GM12801 (cell line): Measurements from ENCODE around the gene EPB41L2.
A peak's percentile ranks its signal among the peaks of the same experiment; 100 is the strongest.

ENCODE experiments used
- TF ChIP-seq, protein P1 (sequence below): IDR thresholded peaks from one replicate; pipeline ENCODE4 v1.5.1; 2011; ENCODE audit warnings: control low read depth; ENCODE audit not compliant: insufficient read length; ENCODE audit errors: extremely low read depth

EPB41L2 gene

DNA sequence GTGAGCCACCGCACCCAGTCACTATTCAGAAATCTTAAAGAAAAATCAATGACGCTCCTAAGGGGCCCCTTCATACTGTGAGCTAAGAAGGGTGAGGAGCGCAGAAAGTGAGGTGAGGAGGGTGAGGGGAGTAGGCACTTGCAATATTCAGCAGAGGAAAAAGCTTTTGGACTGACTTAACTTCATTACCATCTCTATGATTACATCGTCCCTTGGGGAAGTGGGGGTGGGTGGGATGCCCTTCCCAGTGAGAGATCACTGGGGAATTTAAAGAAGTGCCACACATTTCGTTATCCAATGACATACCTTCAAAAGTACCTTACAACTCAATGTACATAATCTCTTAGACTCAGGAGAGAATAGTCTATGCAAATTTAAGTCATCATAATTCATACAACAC lies 189.3 kb downstream of the EPB41L2 start:
- TF ChIP-seq, protein P1, sequence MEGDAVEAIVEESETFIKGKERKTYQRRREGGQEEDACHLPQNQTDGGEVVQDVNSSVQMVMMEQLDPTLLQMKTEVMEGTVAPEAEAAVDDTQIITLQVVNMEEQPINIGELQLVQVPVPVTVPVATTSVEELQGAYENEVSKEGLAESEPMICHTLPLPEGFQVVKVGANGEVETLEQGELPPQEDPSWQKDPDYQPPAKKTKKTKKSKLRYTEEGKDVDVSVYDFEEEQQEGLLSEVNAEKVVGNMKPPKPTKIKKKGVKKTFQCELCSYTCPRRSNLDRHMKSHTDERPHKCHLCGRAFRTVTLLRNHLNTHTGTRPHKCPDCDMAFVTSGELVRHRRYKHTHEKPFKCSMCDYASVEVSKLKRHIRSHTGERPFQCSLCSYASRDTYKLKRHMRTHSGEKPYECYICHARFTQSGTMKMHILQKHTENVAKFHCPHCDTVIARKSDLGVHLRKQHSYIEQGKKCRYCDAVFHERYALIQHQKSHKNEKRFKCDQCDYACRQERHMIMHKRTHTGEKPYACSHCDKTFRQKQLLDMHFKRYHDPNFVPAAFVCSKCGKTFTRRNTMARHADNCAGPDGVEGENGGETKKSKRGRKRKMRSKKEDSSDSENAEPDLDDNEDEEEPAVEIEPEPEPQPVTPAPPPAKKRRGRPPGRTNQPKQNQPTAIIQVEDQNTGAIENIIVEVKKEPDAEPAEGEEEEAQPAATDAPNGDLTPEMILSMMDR, result no peak

DNA sequence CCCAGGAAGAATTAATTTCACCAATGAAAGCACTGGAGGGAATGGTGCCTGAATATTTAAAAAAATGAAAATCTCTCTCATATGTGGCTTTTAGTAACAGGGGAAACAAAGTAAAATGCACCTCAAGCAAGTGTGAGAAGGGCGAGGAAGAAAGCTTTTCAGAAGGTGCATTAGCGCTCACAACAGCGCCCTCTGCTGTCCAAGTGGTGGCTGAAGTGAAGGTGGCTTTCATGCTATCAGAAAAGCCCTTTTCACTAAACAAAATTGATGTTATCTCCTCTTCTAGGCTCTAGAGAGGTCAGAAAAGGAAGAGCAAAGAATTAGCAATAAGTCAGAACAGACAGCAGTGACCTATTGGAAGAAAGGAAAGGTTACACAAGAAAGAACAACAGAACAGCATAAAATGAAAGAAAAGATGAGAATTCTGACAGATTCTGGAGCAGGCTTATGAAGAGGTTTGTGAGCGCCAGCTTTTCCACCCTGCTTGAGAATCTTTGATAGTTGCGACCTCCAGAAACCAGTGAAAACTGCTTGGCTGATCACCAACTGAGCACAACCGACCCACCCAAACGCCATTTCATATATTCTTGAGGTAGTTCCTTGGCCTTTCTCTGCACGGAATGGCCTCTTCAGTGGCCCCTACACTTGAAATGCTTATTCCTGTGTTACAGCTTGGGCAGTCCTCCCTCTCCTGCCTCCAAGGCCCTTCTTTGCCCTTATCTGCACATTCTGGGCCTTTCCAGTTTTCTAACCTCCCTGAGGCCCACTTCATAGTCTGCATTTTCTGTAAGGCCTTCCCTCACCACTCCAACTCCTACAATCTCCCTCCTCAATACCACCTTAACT lies 190.6 kb downstream of the EPB41L2 start:
- TF ChIP-seq, protein P1, result peak; percentile 21

DNA sequence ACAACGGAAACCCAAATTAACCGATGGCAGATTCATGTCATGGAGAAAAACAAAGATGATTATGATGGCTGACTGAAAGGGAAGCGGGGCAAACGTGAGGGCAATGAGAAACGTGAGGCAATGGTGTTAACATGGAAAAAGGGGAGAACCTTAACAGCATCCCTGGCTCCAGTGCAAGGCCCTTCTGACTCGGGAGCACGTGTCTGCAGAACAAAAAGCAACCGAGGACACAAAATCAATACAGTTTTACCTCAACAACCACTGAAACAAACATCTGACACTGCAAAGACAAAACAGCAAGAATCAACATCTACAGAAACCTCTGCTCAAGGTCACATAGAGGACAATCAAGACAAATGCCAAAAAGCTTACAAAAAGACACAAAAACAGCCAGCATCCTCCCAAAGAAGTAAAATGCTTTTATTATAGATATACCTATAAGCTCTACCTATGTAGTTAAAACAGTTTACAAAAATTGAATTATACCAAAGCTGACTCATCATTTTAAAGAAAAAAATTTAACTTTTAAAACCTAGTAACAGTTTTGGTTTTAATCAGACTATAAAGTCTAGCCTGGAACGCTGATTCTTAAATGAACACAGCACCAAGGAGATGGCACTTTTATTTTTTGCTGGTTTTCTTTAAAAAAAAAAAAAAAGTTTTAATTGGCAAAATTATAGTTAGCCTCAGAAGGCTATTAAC lies 192.7 kb downstream of the EPB41L2 start:
- TF ChIP-seq, protein P1, result no peak

DNA sequence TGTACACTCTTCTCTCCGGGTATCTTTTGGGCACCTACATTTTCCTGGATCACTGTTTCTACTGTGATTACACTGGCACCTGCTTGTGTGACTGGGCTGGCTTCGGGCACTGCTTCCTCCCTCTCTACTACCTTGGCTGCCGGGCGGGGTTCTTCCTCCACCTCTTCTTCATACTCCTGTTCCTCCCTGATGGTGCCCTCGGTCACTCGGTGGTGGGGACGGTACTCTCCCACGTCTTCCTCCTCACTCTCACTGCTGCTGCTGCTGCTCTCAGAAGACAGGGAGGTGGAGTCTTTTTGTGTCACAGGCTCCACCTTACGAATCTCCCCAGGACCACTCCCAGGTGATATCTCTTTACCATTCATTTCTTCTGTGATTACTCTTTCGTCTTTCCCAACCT lies 193.4 kb downstream of the EPB41L2 start:
- TF ChIP-seq, protein P1, result no peak

DNA sequence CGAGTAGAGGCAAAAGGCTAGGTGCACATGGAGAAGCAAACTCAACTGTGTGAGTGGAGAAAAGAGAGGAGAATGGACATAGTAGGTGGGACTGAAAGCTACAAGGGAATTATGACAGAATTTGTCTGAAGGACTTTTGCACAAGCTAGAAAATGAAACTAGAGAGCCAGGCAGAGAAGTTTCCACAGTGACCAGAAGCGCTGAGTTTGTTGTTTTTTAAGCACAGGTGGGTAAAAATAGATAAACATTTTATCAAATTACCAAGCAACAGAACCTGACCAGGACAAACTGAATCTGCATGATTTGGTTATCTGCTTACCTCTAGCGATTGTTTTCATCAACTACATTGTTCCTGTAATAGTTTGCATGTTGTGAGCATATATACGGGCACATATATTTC lies 197.3 kb downstream of the EPB41L2 start:
- TF ChIP-seq, protein P1, result no peak

DNA sequence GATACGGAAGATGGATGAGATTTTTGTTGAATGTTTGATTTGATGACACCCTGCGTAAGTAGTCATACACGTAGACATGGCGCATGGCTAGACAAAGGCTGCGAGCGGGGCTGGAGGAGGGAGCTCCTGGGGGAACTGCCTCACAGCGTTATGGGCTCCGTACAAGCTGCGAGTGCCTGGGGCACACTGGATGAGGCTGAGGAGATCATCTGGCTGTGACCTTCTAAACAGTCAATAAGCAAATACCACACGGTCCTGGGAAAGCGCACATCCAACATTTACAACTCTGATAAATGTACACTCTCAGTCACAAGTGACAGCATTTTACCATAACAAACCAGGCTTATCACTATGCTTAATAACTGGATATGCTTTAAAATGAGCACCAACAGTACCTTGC lies 198.7 kb downstream of the EPB41L2 start:
- TF ChIP-seq, protein P1, result no peak

DNA sequence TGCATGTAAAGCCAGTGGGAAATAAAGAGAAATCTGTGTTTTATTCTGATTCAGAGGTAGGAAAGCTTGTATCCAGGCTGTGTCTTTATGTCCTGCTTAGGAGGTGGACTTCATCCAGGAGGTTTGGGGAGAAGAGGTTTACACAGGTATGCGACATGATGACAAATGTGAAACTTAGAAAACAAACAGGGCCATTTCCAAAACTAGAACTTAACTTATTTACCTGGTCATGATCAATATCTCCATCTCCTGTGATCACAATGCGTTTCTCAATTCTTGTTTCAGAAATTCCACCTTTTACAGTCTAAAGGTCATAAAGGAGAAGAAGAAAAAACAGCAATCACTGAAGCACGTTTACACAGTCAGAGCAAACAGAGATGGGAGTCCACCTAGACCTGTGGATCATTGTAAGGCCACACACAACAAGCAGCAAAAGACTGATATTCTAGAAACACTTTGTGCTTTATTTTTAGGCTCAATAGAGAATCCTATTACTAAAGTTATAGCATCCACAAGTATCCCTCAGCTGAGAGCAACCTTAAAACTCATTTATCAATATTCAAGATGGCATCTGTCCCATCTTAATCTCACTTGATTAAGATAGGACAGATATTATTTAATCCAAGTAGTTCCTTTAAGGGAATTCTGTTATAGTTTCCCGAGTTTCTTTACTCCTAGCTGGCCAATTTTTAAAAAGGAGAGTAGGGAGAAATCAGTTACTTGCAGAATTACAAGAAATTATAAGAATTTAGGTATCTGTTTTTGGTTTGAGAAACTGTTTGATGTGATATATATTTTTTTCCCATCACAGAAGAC lies 199.4 kb downstream of the EPB41L2 start:
- TF ChIP-seq, protein P1, result no peak
